Right atrium auricular region (tissue), 2 donors: ENCODE data around the gene DNAH9. TPM values are rescaled to one million over a fixed set of nuclear protein-coding genes. Genes with fewer than 3 reads are reported as not detected.

Experiments
- DNase-seq: peaks from one replicate; pipeline ENCODE4 v3.0.0-alpha.2; 2019; ENCODE audit warnings: low spot score
- H3K27ac ChIP-seq, 2 donors: fragments of 200-600 bp; sonication (generic); 1 replicate in 1 of 2; 2 replicates in 1 of 2; pipeline ENCODE4 v1.5.1; 2016 to 2019
- H3K27me3 ChIP-seq, 2 donors: fragments of 200-600 bp; sonication (generic); one replicate each; pipeline versions ENCODE4 v1.5.1 to v1.6.0; 2017 to 2019
- H3K36me3 ChIP-seq: fragments of 200-600 bp; sonication (generic); one replicate; pipeline ENCODE4 v1.5.1; 2016
- H3K4me1 ChIP-seq, 2 donors: fragments of 200-600 bp; sonication (generic); one replicate each; pipeline versions ENCODE4 v1.5.1 to v1.6.0; 2017 to 2019
- H3K4me3 ChIP-seq, 2 donors: fragments of 200-600 bp; sonication (generic); 1 replicate in 1 of 2; 2 replicates in 1 of 2; pipeline ENCODE4 v1.5.1; 2017 to 2019; ENCODE audit warnings: mild to moderate bottlenecking in 1 of 2, moderate library complexity in 1 of 2
- H3K9me3 ChIP-seq, 2 donors: fragments of 200-600 bp; sonication (generic); one replicate each; pipeline ENCODE4 v1.5.1; 2019
- total RNA-seq, 2 donors: library from RNA; depleted of rRNA; stranded (reverse); fragments of >200 nt; gene quantifications; one replicate each; pipeline ENCODE4 v1.1.0, GENCODE V29; 2016
- TF ChIP-seq, protein P1 (sequence below), 2 donors: fragments of 200-600 bp; sonication (generic); IDR thresholded peaks; one replicate each; pipeline ENCODE4 v1.5.1; 2019; ENCODE audit warnings: antibody characterized with exemption in 2 of 2

Gene DNAH9
- total RNA-seq, 2 donors from 2014 or later, result 0.63 TPM; not detected in 1

DNA sequence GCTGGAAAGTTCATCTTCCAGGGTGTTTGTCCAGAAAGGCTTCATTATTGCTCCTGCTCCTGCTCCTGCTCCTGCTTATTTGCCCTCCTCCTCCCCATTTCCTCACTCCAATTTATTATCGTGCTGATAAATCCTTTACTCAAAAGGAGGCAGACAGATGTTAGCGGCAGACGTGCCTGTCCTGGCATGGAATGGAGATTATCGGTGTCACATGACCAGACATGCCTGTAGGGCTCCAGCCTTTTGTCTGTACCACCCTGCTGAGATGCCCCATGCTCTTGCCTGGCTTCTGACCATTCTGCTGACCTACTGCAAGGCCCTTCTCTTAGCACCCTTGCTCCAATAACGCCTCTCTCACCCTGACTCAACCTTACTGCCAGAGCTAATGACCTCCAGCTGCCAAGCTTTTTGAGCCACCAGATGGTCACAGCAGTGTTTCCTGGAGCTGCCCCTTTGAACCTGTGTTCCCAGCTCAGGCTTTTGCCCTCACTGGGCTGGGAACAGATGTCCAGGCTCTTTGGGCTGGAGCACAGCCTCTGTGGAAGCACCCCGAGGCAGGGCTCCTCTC lies 12.8 kb downstream of the DNAH9 start:
- Histone ChIP-seq H3K9me3 (no peaks in the 10 kb centered on the region), H3K36me3 (no peaks in the 10 kb centered on the region), H3K4me1 (peaks cover 0 to 15% of the 10 kb centered on the region in 2 donors), H3K27ac (no peak overlapping the region), H3K4me3 (no peak overlapping the region), H3K27me3 (no peaks in the 10 kb centered on the region)
- DNase-seq, result no peak
- TF ChIP-seq, protein P1, sequence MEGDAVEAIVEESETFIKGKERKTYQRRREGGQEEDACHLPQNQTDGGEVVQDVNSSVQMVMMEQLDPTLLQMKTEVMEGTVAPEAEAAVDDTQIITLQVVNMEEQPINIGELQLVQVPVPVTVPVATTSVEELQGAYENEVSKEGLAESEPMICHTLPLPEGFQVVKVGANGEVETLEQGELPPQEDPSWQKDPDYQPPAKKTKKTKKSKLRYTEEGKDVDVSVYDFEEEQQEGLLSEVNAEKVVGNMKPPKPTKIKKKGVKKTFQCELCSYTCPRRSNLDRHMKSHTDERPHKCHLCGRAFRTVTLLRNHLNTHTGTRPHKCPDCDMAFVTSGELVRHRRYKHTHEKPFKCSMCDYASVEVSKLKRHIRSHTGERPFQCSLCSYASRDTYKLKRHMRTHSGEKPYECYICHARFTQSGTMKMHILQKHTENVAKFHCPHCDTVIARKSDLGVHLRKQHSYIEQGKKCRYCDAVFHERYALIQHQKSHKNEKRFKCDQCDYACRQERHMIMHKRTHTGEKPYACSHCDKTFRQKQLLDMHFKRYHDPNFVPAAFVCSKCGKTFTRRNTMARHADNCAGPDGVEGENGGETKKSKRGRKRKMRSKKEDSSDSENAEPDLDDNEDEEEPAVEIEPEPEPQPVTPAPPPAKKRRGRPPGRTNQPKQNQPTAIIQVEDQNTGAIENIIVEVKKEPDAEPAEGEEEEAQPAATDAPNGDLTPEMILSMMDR (IDR thresholded peaks at IDR 0.05), result no peak

DNA sequence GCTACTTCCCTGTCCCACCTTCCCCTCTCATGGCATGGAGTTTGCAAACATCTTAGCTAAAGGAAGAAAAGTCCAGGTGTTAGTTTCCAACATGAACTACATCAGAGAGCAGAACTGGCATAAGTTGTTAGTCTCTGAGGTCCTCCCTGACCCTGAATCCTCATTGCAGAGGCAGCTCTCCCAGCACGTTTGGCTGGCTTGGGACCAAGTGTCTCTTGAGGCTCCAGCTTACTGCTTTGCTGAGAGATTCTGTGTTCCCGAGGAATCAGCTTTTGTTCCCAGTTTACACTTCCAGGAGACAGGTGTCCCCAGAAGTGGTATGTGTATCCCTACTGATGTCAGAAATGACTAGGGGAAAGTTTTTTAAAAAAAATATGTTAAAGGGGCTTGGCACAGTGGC lies 14.7 kb downstream of the DNAH9 start:
- DNase-seq, result no peak
- no peaks in the 10 kb centered on the region for H3K9me3 ChIP-seq
- no peaks in the 10 kb centered on the region for H3K36me3 ChIP-seq
- H3K27me3 ChIP-seq, result no peaks in the 10 kb centered on the region
- no peak overlapping the region for H3K27ac ChIP-seq
- H3K4me3 ChIP-seq, result no peak overlapping the region
- H3K4me1 ChIP-seq, result peaks cover 0 to 10% of the 10 kb centered on the region in 2 donors
- TF ChIP-seq, protein P1 (IDR thresholded peaks at IDR 0.05), result no peak

DNA sequence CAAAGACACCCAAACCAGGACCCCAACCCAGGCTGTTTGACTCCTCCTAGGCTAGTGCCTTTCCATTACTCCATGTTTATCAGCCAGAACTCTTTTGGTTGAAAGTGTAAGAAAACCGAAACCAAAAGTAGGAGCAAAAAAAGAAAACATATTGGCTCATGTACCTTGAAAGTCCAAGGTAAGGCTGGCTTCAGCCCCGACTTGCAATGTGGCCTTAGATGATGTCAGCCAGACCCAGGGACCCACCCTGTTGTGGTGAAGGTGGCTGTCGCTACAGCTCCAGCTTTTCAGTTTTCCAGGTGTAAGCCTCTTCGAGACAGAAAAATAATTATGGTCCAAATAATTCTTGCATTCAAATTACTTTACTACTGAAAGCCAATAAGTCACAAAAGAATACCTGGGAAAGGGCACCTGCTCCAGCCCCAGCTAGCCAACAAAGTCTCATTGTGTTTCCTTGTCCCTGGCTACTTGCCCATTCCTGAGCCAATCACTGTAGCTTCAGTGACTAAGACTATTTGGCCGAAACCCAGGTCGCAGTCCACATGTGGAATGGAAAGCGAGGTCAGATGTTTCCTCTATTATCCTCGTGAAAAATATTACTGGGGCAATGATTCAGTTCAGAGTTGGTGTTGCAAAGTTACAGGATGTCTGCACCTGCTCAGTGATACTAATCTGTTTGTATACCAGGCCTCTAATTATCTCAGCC lies 20.7 kb downstream of the DNAH9 start:
- TF ChIP-seq, protein P1 (IDR thresholded peaks at IDR 0.05), result no peak
- Histone ChIP-seq H3K27ac (no peak overlapping the region), H3K4me3 (no peak overlapping the region), H3K9me3 (no peaks in the 10 kb centered on the region), H3K36me3 (no peaks in the 10 kb centered on the region), H3K27me3 (no peaks in the 10 kb centered on the region), H3K4me1 (no peaks in the 10 kb centered on the region)
- no peak for DNase-seq

DNA sequence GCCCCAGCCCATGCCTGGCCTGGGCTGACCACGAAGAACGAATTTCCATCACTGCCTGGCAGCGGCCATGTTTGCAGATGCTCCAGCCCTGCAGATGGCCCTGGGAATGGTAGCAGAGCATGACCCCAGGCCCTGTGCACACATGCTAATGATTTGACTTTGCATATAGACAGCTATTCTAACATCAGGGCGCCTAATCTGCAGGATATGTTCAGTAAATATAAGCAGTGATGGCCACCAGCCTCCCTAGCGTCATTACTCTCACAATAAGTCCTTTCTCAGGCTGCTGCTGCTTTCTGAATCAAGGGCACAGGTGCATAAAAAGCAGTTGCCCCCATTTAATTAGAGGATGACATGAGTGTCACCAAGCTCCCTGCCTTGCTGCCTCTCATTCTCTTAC lies 24.2 kb downstream of the DNAH9 start:
- no peaks in the 10 kb centered on the region for H3K27me3 ChIP-seq
- H3K4me3 ChIP-seq, result no peak overlapping the region
- H3K9me3 ChIP-seq, result no peaks in the 10 kb centered on the region
- no peaks in the 10 kb centered on the region for H3K4me1 ChIP-seq
- H3K36me3 ChIP-seq, result no peaks in the 10 kb centered on the region
- H3K27ac ChIP-seq, result no peak overlapping the region
- no peak for DNase-seq
- TF ChIP-seq, protein P1 (IDR thresholded peaks at IDR 0.05), result no peak

DNA sequence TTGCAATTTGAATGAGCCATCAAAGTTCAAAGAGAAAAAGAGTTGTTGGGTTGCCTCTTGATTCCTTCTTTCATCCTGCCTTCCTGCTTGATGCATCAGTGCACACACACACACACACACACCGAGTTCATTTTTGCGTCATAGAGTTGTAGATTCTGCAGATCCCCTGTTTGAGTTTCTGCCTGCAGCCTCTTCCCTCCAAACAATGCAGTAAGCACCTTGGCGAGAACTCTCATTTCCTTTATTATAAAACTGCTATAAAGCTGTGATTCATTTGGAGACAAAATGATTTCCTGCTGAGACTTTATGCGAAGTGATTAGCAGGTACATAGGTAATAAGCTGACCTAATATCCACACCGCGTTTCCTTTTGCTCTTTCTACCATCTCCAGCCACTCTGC lies 26.7 kb downstream of the DNAH9 start:
- H3K4me3 ChIP-seq, result no peak overlapping the region
- TF ChIP-seq, protein P1 (IDR thresholded peaks at IDR 0.05), result no peak
- no peak overlapping the region for H3K27ac ChIP-seq
- H3K9me3 ChIP-seq, result no peaks in the 10 kb centered on the region
- H3K27me3 ChIP-seq, result no peaks in the 10 kb centered on the region
- no peaks in the 10 kb centered on the region for H3K36me3 ChIP-seq
- H3K4me1 ChIP-seq, result no peaks in the 10 kb centered on the region
- DNase-seq, result no peak
